Measurements from ENCODE around the gene TMEM82. TPM values are rescaled to one million over a fixed set of nuclear protein-coding genes. Genes with fewer than 3 reads are reported as not detected.
A peak's percentile ranks its signal among the peaks of the same experiment; 100 is the strongest.

TMEM82 gene
- total RNA-seq, 1 donor from 2014 or later: 1.4 TPM

DNA sequence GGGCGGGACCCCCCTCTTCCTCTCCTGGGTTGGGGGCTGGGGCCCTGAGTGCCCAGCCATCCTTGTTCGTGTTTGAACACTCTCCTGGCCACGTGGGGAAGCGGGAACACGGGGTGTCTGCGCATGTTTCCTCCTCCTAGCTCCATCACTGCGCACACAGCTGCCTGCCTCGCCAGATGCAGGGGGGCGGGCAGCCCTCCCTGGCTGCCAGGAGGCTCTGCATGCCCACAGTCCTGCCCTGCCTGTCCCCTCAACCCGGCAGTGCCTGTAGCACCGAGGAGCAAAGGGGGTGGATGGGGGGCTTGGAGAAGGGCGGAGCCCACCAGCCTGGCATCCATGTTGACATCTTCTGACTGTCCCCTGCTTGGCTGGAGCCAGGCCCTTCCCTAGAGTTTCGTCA, 8.0 kb upstream of the TMEM82 start:
- H3K4me1 Mint-ChIP-seq (ENCODE audit: low read depth): peaks cover 11% of the 10 kb centered on the region
- TF ChIP-seq, protein P1, sequence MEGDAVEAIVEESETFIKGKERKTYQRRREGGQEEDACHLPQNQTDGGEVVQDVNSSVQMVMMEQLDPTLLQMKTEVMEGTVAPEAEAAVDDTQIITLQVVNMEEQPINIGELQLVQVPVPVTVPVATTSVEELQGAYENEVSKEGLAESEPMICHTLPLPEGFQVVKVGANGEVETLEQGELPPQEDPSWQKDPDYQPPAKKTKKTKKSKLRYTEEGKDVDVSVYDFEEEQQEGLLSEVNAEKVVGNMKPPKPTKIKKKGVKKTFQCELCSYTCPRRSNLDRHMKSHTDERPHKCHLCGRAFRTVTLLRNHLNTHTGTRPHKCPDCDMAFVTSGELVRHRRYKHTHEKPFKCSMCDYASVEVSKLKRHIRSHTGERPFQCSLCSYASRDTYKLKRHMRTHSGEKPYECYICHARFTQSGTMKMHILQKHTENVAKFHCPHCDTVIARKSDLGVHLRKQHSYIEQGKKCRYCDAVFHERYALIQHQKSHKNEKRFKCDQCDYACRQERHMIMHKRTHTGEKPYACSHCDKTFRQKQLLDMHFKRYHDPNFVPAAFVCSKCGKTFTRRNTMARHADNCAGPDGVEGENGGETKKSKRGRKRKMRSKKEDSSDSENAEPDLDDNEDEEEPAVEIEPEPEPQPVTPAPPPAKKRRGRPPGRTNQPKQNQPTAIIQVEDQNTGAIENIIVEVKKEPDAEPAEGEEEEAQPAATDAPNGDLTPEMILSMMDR (IDR thresholded peaks at IDR 0.05; ENCODE audit: unreplicated experiment): no peak
- peak overlapping the region; percentile 82 for H3K27ac Mint-ChIP-seq
- peaks cover 6% of the 10 kb centered on the region for H3K36me3 Mint-ChIP-seq (ENCODE audit: insufficient read depth)
- no peaks in the 10 kb centered on the region for H3K27me3 Mint-ChIP-seq
- DNase-seq (ENCODE audit: low spot score, unreplicated experiment): no peak
- no peaks in the 10 kb centered on the region for H3K9me3 Mint-ChIP-seq (ENCODE audit: low read depth)
- no peak overlapping the region for H3K4me3 Mint-ChIP-seq (ENCODE audit: low read depth)

DNA sequence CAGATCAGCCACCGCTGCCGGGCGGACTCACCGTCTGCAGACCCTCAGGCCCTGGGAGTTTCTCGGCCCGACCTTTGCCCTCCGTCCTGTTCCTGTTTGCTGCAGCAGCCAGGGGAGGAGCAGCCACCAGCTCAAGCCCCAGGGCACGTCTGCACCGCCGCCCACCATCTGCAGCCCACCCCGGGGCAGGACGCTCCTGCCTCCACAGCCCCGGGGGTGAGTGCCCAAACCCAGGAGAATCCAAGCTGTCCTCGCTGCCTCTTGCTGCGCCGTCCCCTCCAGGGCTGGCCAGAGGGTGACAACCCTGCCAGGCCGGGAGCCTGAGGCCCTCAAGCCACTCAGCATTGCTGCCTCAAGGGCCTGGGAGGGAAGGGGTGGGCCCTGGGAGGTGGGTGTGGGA, 7.4 kb upstream of the TMEM82 start:
- Mint-ChIP-seq H3K4me3 (ENCODE audit: low read depth) (no peak overlapping the region), H3K27me3 (no peaks in the 10 kb centered on the region), H3K9me3 (ENCODE audit: low read depth) (no peaks in the 10 kb centered on the region), H3K4me1 (ENCODE audit: low read depth) (peaks cover 11% of the 10 kb centered on the region), H3K27ac (no peak overlapping the region), H3K36me3 (ENCODE audit: insufficient read depth) (peaks cover 6% of the 10 kb centered on the region)
- DNase-seq (ENCODE audit: low spot score, unreplicated experiment): no peak
- TF ChIP-seq, protein P1 (IDR thresholded peaks at IDR 0.05; ENCODE audit: unreplicated experiment): no peak

DNA sequence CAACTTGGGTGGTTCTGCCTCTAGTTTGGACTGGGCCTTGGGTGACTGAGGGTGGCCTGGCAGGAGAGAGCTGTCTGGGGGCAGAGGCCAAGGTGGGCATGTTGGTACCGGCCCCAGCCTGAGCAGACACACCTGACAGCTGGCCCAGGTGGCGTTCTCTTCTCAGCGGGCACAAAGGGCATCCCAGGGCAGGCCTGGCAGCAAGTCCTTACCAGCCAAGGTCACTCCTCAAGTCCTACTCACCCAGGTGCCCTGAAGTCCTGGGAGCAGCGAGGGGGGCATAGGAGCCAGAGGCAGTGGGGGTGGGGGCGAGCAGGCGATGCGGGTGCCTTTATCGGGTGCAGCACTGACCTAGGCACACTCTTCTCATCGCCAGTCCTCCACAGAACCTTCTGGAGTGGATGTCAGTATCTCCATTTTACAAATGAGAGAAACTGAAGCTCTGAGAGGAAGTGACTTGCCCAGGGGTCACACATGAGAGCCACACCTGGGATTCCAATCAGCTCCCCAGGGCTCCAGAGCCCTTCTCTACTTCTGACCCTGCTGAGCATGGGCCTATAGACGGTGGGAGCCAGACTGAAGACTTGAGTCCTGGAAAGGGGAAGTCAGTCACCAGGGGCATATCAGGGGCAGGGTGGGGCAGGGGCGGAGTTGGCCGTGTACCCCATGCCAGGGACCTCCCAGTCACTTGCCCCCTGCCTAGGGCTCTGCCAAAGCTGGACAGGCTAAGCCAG, 6.8 kb upstream of the TMEM82 start:
- no peak overlapping the region for H3K27ac Mint-ChIP-seq
- TF ChIP-seq, protein P1 (IDR thresholded peaks at IDR 0.05; ENCODE audit: unreplicated experiment): no peak
- H3K27me3 Mint-ChIP-seq: no peaks in the 10 kb centered on the region
- no peak overlapping the region for H3K4me3 Mint-ChIP-seq (ENCODE audit: low read depth)
- peaks cover 11% of the 10 kb centered on the region for H3K4me1 Mint-ChIP-seq (ENCODE audit: low read depth)
- DNase-seq (ENCODE audit: low spot score, unreplicated experiment): no peak
- peaks cover 6% of the 10 kb centered on the region for H3K36me3 Mint-ChIP-seq (ENCODE audit: insufficient read depth)
- no peaks in the 10 kb centered on the region for H3K9me3 Mint-ChIP-seq (ENCODE audit: low read depth)

DNA sequence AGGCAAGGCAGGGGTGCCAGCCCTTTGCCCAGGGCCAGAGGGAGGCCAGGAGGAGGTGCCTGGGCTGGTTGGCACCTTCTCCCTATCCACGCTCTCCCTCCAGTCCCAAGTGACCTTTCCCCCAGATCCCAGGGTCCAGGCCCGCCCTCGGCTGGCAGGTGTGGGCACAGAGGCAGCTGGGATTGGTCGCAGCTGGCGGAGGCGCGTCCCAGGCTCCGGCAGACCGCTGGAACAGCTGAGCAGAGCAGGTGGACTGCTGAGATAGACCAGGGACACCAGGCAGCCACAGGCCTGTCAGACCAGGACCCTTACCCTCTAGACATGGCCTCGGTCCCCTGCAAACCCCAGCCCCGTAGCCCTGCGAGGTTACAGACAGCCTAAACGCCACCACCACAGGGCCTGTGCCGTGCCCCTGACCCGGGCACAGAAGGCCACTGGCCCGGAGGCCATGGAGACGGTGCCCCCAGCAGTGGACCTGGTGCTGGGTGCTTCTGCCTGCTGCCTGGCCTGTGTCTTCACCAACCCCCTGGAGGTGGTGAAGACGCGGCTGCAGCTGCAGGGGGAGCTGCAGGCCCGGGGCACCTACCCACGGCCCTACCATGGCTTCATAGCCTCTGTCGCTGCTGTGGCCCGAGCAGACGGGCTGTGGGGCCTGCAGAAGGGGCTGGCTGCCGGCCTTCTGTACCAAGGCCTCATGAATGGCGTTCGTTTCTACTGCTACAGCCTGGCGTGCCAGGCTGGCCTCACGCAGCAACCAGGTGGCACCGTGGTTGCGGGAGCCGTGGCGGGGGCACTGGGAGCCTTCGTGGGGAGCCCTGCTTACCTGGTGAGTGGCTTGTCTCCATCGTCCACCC, 6.0 kb upstream of the TMEM82 start, which contains the start of gene SLC25A34:
Gene SLC25A34 (plus strand): TSS at position 221 of the 854 bp plus-strand sequence. CDS start 228 bp downstream, at position 449.
- TF ChIP-seq, protein P1 (IDR thresholded peaks at IDR 0.05; ENCODE audit: unreplicated experiment): no peak
- Mint-ChIP-seq H3K4me3 (ENCODE audit: low read depth) (no peak within 1 kb of the TSS), H3K9me3 (ENCODE audit: low read depth) (no peaks in the 10 kb centered on the region), H3K27ac (no peak within 1 kb of the TSS), H3K36me3 (ENCODE audit: insufficient read depth) (peaks cover 6% of the 10 kb centered on the region), H3K4me1 (ENCODE audit: low read depth) (peaks cover 12% of the 10 kb centered on the region), H3K27me3 (no peaks in the 10 kb centered on the region)
- DNase-seq (ENCODE audit: low spot score, unreplicated experiment): no peak

DNA sequence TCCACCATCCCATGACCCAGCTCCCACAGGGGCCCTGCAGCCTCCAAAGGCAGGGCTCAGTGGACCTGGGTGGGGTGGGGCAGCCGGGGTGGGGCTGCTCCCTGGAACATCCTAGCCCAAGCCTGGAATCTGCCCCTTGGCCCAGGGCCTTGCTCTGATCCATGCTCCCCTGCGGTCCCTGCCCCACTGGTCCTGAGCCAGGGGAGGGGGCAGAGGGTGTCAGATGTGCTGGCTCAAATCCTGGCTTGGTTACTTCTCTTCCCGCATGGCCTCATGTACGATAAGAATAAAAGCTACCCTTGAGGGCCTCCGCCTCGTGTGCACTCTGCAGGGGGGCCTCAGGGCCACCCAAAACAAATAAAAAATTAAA, 5.4 kb upstream of the TMEM82 start:
- DNase-seq (ENCODE audit: low spot score, unreplicated experiment): no peak

More for the DNA sequence above, 5.4 kb upstream of the TMEM82 start:
- peaks cover 16% of the 10 kb centered on the region for H3K4me1 Mint-ChIP-seq (ENCODE audit: low read depth)
- no peak overlapping the region for H3K27ac Mint-ChIP-seq
- peaks cover 6% of the 10 kb centered on the region for H3K36me3 Mint-ChIP-seq (ENCODE audit: insufficient read depth)
- H3K27me3 Mint-ChIP-seq: no peaks in the 10 kb centered on the region
- H3K4me3 Mint-ChIP-seq (ENCODE audit: low read depth): no peak overlapping the region
- no peaks in the 10 kb centered on the region for H3K9me3 Mint-ChIP-seq (ENCODE audit: low read depth)
- TF ChIP-seq, protein P1 (IDR thresholded peaks at IDR 0.05; ENCODE audit: unreplicated experiment): no peak

Measured in progenitor cell of endocrine pancreas (in vitro differentiated cells).